ENCODE data around the gene KCND3. TPM values are rescaled to one million over a fixed set of nuclear protein-coding genes. Genes with fewer than 3 reads are reported as not detected.
A peak's percentile ranks its signal among the peaks of the same experiment; 100 is the strongest.

KCND3 gene
- total and polyA plus RNA-seq, 8 donors = 2.5 to 18.6 (median 6.9) TPM

DNA sequence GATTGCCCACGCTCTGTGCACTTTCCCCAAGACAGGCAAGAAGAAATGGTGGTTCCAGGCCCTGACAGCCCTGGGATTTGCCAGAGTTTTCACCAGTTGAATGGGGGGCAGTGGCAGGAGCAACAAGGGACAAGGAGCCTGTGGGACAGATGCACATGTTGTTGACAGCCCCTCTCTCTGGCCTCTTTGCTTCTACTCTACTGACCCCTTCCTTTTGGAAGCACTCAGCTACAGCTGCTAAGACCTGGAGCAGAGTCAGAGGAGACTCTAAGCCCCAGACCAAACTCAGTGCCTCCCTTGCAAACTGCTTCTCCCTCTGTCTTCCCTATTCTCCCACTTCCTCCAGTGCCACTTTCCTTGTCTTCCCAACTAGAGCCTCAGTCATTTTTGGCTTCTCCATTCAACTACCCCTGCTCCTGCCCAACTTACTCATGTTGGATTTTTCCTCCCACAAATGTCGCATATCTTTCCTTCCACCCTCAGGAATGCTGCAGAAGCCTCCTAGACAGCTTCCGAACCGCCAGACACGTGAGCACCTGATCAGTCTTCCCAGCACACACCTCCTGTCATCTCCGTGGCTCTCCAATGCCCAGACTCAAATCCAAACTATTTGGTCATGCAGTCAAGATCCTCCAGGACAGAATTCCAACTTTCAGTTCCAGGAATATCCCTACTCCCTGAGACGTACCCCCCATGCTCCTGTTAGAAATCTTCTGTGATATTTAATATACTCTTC lies 259.4 kb downstream of the KCND3 start:
- no peak overlapping the region for H3K4me3 ChIP-seq
- no peaks in the 10 kb centered on the region for H3K4me1 ChIP-seq
- no peaks in the 10 kb centered on the region for H3K36me3 ChIP-seq
- FAIRE-seq = no peak
- 82 to 83% methylated on average over 7 of the region's 7 CpGs for WGBS, 2 donors
- TF ChIP-seq CTCF (IDR thresholded peaks at IDR 0.05) = no peak
- no peak overlapping the region for H3K27ac ChIP-seq
- no peaks in the 10 kb centered on the region for H3K9me3 ChIP-seq
- intact Hi-C loops (cut with DNase I) = no loop called here
- DNase-seq = peak in 1 of 6 donors; percentile 6
- ATAC-seq = no peak
- H3K27me3 ChIP-seq = no peaks in the 10 kb centered on the region

DNA sequence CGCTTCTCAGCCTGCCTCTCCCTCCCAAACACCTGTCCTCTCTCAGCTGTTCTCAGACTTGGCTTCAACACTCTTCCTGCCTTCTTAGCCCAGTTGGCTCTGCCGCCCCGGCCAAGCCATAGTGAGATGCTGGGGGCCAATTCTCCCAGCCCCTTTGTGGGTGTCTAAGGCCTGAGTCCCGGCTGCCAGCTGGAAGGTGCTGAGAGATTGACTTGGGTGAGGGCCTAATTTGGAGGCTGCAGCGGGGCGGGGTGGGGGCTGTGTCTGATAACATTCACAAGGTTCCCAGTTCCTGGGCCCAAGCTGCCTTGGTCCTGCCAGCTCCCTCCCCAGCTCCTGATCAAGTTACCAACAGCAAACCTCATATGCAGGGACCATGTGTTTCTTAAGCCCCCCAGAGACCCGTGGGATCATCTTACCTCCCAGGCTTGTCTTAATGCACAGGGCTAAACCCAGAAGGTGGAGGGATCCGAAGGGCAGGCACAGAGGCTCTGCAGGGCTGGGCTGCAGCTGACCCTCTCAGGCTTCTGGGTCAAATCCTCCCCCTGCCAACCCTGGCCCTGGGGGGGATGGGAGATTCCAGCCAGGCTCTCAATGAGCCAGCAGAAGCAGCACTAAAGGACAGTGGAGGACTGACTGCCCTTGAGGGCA lies 260.1 kb downstream of the KCND3 start:
- H3K36me3 ChIP-seq = no peaks in the 10 kb centered on the region
- WGBS, 2 donors = 67 to 70% methylated on average over 8 of the region's 8 CpGs
- ATAC-seq = no peak

DNA sequence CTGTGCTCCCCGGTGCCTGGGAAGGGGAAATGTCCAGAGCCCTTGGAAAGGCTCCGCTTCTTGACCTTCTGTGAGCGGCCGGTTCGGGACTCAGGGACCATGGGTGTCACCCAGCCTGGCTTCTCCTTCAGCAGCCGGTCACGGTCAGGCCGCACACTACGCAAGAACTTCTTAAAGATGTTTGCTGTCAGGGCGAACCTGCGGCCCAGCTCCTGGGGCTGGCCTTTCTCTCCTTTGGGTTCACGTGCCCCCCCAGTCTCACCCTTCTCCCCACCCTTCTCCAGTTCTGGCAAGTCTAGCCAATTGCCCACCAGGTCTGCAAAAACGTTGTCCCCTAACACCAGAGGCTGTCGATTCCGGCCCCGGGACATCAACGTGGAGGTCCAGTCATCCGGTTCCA lies 262.4 kb downstream of the KCND3 start:
- Histone ChIP-seq H3K36me3 (no peaks in the 10 kb centered on the region), H3K27ac (no peak overlapping the region), H3K9me3 (no peaks in the 10 kb centered on the region), H3K27me3 (no peaks in the 10 kb centered on the region), H3K4me1 (no peaks in the 10 kb centered on the region), H3K4me3 (no peak overlapping the region)
- DNase-seq (no peak), ATAC-seq (no peak), FAIRE-seq (no peak)
- TF ChIP-seq CTCF (IDR thresholded peaks at IDR 0.05) = no peak
- 85 to 90% methylated on average over 18 of the region's 18 CpGs for WGBS, 2 donors
- intact Hi-C loops (cut with DNase I) = no loop called here

More for the DNA sequence above, 260.1 kb downstream of the KCND3 start:
- peak in 1 of 6 donors; percentile 8 for DNase-seq
- Histone ChIP-seq H3K9me3 (no peaks in the 10 kb centered on the region), H3K27ac (no peak overlapping the region), H3K27me3 (no peaks in the 10 kb centered on the region), H3K4me3 (no peak overlapping the region), H3K4me1 (no peaks in the 10 kb centered on the region)
- no peak for TF ChIP-seq CTCF (IDR thresholded peaks at IDR 0.05)
- intact Hi-C loops (cut with DNase I) = no loop called here
- FAIRE-seq = no peak

DNA sequence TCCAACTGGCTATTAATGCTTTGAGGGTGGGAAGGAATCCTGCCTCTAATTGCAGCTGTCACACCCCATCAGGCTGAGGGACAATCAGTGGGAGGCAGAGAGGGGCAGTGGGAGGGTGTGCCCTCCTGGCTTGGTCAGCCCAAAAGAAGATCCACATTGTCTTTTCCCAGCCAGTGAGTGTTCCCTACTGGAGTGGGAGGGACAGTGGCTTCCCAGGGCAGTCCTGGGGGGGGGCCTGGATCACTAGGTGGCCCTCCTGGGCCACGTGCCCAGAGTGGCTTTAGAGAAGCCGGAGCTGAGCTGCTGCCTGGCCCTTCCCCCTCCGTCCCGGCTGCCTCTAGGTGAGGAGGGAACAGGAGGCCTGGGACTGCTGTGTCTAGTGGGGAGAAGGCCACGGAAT lies 264.3 kb downstream of the KCND3 start:
- no peaks in the 10 kb centered on the region for H3K9me3 ChIP-seq

More for the DNA sequence above, 264.3 kb downstream of the KCND3 start:
- Histone ChIP-seq H3K4me1 (no peaks in the 10 kb centered on the region), H3K36me3 (no peaks in the 10 kb centered on the region), H3K27ac (no peak overlapping the region), H3K27me3 (no peaks in the 10 kb centered on the region), H3K4me3 (no peak overlapping the region)
- intact Hi-C loops (cut with DNase I) = no loop called here
- FAIRE-seq = no peak
- no peak for TF ChIP-seq CTCF (IDR thresholded peaks at IDR 0.05)
- DNase-seq = no peak
- ATAC-seq = peak in 3 of 4 donors; percentile 18 to 66 (median 43)
- WGBS, 2 donors = 31 to 38% methylated on average over 5 of the region's 5 CpGs

Data from pancreas (tissue), 10 donors.